IPS DF 19.7 (cell line): Measurements from ENCODE around the gene KIF27.
"Not testable (repeated sequence)": the region's sequence is repeated elsewhere in the genome, so short reads cannot be mapped to it uniquely, and the experiment has no call there.

Experiments used
- DNase-seq: peaks from one replicate; pipeline ENCODE4 v3.0.0-alpha.2; 2013; ENCODE audit warnings: low read depth, low spot score

The KIF27 gene

DNA sequence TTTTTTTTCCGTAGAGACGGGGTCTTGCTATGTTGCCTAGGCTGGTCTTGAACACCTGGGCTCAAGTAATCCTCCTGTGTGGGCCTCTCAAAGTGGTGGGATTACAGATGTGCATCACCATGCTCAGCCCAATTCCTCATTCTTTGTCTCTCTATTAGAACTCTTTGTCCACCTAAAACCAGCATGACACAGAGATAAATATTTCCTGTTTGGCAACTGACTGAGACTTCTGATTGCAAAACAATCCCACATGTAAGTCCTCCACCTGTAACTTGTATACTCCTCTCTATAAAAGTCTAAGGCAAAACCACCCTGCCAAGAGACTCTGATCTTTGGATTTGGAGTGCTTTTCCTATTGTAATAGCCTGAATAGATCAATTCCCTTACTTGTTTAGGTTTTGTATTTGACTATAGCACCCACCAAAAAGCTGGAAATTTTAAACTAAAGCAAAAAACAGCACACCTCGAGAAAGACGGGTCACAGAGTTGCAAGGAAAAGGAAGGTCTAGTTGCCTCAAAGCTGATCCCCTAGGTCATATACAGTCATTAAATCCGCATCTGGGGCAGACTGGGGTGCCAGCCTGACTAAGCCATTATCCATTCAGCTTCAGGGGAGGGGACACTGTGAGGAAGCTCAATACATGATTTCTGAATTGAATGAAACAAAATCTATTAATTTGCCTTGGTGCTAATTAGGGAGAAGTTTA lies 13.5 kb upstream of the KIF27 start:
- no peak for DNase-seq

DNA sequence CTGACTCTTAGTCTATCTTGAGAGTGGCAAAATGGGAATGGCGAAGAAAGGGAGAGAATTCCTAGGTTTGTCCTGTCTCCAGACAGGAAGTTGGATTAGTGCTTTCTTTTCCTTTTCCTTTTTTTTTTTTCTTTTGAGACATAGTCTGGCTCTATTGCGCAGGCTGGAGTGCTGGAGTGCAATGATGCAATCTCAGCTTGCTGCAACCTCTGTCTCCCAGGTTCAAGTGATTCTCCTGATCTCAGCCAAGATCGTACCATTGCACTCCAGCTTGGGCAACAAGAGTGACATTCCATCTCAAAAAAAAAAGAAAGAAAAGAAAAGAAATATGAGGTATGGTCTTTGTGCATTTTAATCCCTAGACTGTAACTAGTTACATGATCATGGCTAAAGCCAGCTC lies 12.6 kb upstream of the KIF27 start:
- DNase-seq, result no peak

DNA sequence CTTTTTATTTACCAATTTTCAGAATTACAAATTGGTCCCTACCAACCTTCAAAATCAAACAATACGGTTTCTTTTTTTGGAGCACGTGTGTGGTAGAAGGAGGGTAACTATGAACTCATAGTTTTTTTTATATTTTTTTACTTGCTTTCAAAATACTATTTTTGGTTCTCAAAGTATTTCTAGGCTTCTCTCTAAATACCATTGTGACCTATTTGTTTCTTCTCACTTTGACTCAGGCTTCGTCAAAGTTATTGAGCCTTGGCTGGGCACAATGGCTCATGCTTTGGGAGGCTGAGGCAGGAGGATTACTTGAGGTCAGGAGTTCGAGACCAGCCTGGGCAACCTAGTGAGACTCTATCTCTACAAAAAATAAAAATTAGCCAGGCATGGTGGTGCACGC lies 11.6 kb upstream of the KIF27 start:
- no peak for DNase-seq

DNA sequence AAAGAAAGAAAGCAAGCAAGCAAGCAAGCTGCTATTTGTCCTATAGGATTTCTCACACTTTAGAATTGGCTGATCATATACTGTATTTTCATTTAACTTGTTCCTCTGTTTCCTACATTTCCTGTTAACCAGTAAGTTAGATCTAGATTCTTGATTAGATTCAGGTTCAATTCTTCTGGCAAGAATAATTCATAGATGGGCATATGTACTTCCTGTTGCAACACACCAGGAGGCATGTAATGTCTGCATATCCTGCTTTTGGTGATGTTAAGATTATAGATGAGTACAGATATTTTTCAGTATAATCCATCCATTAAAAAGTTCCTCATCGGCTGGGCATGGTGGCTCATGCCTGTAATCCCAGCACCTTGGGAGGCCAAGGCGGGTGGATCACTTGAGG lies 10.8 kb upstream of the KIF27 start:
- DNase-seq, result no peak

DNA sequence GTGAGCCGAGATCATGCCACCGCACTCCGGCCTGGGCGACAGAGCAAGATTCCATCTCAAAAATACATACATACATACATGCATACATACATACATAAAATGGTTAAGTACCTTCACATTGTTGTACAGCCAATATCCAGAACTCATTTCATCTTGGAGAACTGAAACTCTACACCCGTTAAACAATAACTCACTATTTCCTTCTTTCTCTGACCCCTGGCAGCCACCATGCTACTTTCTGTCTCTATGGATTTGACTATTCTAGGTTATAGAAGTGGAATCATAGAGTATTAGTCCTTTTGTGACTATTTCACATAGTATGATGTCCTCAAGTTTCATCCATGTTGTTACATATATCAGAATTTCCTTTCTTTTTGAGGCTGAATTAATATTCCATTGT lies 9.6 kb upstream of the KIF27 start:
- DNase-seq, result no peak

DNA sequence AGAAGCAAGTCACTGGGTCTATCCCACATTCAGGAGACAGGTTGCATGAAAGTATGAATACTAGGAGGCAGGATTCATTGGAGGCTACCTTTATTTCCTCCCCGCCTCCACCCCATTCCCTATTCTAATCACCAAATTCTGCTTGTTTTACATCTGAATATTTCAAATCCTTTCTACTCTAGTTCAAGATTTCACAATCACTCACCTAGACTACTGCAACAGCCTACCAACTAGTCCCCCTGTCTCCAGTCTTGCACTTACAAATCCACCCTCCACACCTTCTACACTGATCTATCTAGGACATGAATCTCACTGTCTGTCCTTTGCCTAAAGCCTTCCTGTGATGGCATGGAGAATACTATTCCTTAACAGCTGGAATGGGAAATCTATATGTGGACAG lies 6.4 kb upstream of the KIF27 start:
- no peak for DNase-seq

DNA sequence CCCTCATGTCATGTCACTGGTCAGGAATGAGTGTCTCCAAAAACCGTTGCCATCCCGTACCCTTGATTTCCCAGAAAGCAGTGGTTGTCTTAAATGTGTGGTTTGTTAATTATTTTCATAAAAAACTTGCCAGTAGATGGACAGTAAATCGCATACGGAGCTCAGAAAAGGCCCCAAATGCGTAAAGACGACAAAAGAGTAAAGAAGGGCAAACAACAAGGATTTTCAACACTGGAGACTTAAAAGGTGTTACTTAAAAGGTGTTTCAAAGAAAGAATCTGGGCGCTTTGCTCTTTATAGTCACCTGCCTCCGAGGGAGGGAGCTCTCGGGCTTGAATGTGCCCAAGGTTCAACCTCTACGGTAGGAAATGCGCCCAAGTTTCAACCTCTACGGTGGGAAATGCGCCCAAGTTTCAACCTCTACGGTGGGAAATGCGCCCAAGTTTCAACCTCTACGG lies 734 bp downstream of the KIF27 start:
- no peak for DNase-seq

DNA sequence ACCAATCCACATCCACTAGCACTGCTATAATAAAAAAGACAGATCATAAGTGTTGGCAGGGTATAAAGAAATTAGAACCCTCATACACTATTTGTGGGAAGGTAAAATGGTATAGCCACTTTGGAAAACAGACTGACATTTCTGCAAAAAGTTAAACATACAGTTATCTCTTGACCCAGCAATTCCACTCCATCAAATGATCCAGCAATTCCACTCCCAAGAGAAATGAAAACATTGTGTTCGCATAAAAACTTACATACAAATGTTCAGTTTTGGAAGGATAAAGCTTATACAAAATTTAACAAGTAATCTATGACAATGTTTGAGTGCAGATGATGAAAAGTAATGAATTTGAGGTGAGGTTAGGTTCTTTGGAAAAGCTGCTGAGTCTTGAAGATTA lies 2.1 kb downstream of the KIF27 start:
- no peak for DNase-seq

DNA sequence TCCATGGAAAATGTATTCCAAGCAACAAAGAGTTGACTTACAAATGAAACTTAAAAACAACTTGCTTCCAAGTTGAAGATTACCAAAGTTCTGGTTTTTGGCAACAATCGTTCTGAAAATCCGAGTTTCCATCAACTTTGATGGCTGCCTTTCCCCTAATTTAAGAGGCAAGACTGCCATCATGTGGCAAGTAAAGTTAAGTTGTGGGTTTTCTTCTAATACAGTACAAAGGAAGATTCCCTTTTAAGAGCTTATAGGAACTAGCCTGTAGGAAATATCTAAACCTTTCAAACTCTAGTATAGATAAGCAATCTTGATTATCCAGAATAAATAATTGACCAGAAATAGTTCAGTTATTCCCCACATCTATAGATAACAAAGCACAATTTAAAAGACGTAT lies 9.0 kb downstream of the KIF27 start:
- not testable (repeated sequence) for DNase-seq

DNA sequence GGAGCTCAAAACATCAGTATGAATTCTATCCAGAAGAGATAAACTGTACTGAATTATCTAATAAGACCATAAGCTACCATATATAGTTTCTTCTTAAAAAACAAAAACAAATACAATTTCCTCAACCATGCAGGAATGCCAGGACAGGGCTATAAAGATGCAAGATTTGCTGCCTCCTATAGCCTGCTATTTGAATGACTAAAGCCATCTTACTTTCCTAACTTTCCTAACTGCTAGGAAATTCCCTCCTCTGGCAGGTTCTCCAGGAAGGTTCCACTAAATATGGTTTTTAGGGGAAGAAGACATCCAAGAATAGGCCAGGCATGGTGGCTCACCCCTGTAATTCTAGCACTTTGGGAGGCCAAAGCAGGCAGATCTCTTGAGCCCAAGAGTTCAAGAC lies 15.1 kb downstream of the KIF27 start:
- DNase-seq, result no peak

DNA sequence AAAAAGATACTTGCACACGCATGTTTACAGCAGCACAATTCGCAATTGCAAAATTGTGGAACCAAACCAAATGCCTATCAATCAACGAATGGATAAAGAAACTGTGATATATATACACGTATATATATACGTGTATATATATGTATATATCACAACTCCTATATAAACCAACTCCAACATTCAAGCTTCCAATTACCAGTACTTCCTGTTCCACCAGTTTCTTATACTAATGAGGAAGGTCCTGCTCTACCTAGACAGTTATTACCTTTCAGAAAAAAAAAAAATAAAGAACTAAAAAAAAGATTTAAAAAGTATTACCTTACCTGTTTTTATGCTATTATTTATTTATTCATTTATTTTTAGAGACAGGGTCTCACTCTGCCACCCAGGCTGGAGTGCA lies 20.6 kb downstream of the KIF27 start:
- DNase-seq, result not testable (repeated sequence)

DNA sequence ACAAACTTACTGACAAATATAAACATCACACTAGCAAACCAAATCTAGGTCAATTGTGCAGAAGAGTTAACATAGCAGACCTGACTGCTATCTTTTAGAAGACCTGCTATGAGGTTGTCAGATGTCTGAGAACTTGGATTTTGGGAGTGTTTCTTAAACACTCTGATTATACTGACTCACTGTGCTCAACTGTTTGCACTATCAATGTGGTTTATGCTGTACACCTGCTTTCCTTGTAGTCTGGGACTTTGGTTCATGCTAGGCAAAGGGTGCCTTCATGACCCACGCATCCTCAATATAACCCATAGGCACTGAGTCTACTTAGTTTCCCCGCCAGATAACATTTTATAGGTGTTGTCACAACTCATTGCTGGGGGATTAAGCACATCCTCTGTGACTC lies 26.9 kb downstream of the KIF27 start:
- DNase-seq, result not testable (repeated sequence)

DNA sequence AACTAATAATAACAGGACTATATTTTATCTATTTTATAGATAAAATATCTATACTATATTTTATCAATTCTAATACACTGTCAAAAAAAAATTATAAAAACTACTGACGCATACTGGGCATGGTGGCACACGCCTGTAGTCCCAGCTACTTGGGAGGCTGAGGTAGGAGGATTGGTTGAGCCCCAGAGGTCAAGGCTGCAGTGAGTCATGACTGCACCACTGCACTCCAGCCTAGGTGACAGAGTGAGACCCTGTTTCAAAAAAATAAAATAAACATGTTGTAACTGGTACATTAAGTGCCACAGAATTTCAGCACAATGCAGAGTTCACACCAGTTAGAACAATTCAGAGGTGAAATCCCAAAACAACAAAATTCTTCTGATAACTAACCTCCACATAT lies 34.7 kb downstream of the KIF27 start:
- DNase-seq, result not testable (repeated sequence)

DNA sequence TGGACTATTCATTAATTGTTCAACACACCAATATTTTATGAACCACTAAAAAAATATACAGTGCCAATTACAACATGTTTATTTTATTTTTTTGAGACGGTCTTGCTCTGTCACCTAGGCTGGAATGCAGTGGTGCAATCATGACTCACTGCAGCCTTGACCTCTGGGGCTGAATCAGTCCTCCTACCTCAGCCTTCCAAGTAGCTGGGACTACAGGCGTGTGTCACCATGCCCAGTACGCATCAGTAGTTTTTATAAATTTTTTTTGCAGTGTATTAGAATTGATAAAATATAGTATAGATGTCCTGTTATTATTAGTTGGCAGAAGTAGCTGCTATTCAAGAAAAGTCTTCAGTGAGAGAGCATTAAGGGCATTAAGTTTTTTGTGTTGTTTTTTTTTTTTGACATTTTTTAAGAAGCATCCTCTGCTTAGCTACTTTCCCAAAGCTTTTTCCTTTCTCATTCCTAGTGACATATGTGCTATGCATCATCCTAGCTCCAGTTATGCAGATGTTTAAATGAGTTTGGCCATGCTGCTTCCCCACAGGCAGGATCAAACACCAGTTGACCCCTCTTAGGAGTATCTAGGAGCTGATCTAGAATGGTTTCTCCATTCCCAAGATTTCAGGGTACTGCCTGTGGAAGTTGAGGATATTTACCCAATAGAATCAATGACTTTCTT lies 35.5 kb downstream of the KIF27 start:
- DNase-seq, result not testable (repeated sequence)

DNA sequence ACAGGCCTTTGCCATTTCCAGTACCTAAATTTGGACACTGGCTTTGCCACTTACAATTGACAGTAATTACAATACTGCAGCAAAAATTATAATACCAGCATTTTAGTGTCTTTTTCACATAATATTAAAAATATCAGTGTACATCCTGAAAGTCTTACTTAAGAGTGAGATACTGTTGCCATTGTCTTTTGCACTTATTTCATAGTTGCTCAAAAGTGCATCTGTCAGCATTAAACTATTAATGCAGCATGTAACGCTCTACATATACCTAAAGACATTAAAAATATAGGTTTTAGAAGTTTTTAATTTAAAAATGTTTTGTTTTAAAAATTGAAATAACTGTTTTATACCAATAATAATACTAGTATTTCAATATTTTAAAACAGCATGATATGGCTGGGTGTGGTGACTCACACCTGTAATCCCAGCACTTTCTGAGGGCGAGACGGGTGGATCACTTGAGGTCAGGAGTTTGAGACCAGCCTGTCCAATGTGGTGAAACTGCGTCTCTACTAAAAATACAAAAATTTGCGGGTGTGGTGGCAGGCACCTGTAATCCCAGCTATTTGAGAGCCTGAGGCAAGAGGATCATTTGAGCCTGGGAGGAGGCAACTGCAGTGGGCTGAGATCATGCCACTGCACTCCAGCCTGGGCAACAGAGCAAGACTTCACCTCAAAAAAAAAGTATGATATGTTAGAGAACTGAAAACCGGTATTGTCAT lies 39.4 kb downstream of the KIF27 start:
- DNase-seq, result not testable (repeated sequence)

DNA sequence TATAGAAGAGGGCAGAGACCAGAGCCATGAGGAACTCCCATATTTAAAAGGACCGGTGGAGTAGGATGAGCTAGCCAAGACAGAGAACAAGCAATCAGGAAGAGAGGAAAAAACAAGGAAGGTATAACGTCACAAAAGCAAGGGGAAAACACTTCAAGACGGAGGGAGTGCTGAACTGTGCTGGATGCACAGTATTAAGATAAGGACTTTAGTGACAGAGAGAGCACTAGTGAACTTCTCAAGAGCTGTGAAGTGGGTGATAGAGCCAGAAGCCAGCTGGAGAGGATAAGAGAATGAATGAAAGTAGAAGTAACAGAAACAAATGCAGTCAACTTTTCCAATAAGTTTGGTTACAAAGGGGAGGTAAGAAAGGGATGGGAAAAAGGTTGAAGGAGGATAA lies 45.7 kb downstream of the KIF27 start:
- not testable (repeated sequence) for DNase-seq

DNA sequence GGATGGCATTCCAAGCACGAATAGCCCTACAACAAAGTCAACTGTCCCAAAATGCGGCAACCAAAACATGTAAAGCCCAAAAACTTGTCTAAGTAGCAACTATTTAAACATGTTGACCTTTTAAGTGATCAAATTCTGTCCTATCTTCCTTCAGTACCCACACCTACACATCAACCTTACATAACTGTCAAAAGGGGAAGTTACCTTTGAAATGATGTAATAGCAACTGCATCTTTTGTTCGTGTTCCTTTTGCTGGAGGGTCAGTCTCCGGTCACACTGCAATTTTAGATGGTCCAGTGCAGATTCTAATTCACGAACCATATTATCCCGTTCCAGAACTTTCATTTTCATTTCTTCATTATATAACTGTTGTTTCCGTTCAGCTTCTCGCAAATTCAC lies 71.3 kb downstream of the KIF27 start:
- DNase-seq, result not testable (repeated sequence)

DNA sequence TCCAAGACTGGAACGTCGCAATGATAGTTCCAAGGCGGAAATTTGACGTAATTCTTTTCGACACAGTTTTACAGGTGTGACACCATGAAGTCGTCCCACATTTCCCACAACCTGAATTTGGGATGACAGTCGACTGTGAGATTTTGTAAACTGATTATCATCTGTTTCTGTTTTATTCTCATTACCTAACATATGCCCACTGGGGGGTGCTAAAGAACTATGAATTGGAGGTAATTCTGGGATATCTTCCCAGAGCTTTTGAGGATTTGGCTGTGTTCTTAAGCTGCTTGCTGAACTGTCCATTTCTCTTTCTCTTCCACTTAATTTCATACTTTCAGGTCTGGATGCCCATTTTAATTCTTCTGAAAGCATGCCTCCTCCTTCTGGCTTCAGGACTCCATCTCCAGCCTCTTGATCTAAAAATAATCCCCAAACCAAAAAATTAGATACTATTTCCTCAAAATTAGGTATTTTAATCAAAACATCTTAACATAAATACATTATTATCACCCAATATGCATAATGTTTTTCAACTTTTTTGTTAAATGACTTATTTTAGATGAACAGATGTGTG lies 84.1 kb downstream of the KIF27 start:
- not testable (repeated sequence) for DNase-seq

DNA sequence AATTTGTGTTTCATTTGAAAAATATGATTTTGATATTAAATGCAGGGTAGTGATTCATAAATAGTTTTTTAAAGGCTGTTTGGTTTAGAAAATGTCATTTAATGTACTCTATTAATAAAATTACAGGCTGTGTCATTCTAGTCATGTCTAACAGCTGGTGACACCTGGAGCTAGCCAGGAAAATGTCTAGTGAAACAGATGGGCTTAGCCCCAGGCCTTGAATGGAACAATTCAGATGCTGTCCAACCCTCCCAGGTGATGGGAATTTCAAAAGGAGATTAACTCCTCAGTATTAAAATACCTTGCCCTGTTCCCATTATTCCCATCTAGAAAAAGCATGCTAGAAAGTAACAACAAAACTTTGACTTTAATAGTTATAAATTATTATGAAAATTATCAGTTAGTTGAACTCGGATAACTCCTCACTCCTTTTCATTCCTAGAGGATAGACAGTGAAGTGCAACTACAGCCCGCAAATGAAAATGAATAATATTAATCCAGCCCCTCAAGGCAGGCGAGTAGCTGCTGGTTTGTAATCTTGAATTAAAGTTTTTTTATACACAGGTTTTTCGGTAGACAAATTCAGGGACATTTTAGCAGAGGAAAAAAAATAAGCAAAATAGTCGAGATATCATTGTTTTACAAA lies 90.7 kb downstream of the KIF27 start:
- DNase-seq, result not testable (repeated sequence)

DNA sequence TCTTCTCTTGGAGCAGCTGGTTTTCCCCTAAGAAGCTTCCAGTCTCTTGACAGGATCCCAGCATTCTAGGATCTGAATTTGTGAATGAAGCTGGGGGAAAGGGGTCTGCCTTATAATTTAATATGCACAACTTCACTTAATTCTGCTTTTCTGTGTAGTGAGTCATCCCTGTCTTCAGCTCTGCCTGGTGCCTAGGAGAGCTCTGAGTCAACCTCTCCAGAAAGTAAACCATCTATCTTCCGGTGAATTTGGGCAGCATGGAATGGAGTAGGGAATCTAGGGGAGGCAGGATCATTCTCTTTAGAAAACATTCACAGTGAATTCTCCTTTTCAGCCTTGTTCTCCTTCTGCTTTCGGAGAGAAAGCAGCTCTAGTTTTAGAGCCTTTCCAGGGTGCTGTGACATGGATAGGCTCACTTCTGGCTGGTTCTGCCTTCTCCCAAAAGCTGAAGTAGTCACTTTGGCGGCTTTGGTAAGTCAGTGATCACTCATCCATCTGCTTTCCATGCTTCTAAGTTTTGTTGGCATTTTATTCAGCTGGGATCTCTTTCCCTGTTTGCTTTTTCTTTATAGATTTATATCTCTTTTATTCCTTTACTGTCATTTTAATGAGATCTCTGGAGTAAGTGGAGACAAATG lies 96.1 kb downstream of the KIF27 start:
- DNase-seq, result not testable (repeated sequence)
